Stimulated activated effector memory CD8-positive, alpha-beta T cell treated with anti-CD3 and anti-CD28 coated beads, Interleukin-12 subunit alpha, Interleukin-12 subunit beta, amount 100 ng/mL, for 72 hours (primary cell): ENCODE results near the gene MAST1.
"Not testable (repeated sequence)": the region's sequence is repeated elsewhere in the genome, so short reads cannot be mapped to it uniquely, and the experiment has no call there.

Experiments used
- ATAC-seq: fragments of 150-1000 bp; cut with Tn5 transposase; 2 replicates; pipeline ENCODE4 v1.10.0; 2021
- DNase-seq, 2 donors: peaks; one replicate each; pipeline ENCODE4 v3.0.0; 2021 to 2022; ENCODE audit warnings: low spot score in 2 of 2
- H3K27ac Mint-ChIP-seq: one replicate; pipeline ENCODE4 v1.8.0; 2022; ENCODE audit warnings: mild to moderate bottlenecking, mixed read lengths
- H3K36me3 Mint-ChIP-seq: one replicate; pipeline ENCODE4 v1.8.0; 2022; ENCODE audit warnings: mild to moderate bottlenecking, mixed read lengths
- H3K4me1 Mint-ChIP-seq: one replicate; pipeline ENCODE4 v1.8.0; 2022; ENCODE audit warnings: mixed read lengths
- H3K4me3 Mint-ChIP-seq: one replicate; pipeline ENCODE4 v1.8.0; 2022; ENCODE audit warnings: mild to moderate bottlenecking, mixed read lengths
- H3K9me3 Mint-ChIP-seq: one replicate; pipeline ENCODE4 v1.8.0; 2022; ENCODE audit warnings: mixed read lengths

Gene MAST1

DNA sequence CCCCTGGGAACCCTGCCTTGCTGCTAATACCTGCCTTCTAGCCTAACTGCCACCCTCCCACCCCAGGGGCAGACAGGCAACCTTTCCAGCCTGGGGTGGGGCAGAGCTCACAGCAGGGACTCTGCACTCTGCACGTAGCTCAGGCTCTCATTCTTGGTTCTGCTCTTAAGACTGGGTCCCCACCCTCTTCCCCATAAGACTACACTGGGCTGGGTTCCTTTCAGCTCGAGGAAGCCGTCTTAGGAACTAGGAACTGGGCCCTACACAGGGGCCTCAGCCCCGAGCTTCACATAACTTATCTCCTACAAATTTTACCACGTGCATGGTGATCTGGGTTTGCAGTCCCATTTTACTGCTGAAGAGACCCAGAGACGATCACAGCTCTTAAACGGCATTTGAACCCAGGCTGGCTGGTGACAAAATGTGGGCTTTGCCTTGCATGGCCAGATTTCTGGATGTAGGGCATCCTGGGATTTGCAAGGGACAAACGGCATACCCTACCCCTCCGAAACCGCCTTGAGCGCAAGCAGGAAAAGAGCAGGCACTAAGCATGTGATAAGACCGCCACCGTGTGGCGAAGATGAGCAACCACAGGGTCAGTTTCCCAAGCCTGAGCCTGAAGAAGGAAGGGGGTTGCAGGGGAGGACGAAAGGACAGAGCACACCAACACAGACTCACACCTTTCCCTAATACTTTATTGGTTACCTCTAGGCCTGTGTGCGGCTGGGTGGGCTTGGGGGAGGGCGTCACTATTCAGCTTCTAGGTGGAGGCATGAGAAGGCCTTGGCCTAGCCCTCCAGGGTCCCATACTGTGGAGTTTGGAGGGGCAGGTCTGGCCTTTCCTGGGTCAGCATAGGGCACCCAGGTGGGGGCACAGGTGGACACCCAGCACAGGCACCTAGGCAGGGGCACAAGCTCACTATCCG, 41.9 kb upstream of the MAST1 start:
- ATAC-seq: no peak
- Mint-ChIP-seq H3K27ac (peak overlapping the region; percentile 83), H3K9me3 (no peaks in the 10 kb centered on the region), H3K4me1 (peaks cover 30% of the 10 kb centered on the region), H3K36me3 (peaks cover 85% of the 10 kb centered on the region), H3K4me3 (peak overlapping the region; percentile 98)
- DNase-seq: peak; percentile 67 to 89

DNA sequence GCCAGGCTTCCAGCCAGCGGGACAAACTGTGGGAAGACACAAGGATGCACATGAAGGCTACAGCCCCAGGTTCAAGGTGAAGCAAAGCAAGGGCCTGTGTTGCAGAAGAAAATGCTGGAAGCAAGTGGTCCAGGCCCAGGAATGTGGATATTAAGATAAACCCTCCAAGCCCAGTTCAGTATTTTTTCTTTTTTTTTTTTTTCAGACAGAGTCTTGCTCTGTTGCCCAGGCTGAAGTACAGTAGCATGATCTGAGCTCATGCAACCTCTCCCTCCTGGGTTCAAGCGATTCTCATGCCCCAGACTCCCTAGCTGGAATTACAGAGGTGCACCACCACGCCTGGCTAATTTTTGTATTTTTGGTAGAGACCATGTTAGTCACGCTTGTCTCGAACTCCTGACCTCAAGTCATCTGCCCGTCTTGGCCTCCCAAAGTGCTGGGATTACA, 41.2 kb upstream of the MAST1 start:
- Mint-ChIP-seq H3K4me3 (no peak overlapping the region), H3K27ac (no peak overlapping the region), H3K9me3 (no peaks in the 10 kb centered on the region), H3K4me1 (peaks cover 33% of the 10 kb centered on the region), H3K36me3 (peaks cover 80% of the 10 kb centered on the region)
- ATAC-seq (no peak), DNase-seq (no peak)

DNA sequence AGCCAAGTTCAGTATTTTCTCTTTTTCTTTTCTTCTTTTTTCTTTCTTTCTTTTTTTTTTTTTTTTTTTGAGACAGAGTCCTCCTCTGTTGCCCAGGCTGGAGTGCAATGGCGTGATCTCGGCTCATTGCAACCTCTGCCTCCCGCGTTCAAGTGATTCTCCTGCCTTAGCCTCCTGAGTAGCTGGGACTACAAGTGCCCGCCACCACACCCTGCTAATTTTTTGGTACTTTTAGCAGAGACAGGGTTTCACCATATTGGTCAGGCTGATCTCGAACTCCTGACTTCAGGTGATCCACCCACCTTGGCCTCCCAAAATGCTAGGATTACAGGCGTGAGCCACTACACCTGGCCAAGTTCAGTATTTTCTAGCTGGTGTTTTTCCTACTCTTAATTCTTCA, 40.7 kb upstream of the MAST1 start:
- not testable (repeated sequence) for H3K27ac Mint-ChIP-seq, DNase-seq, ATAC-seq, H3K9me3 Mint-ChIP-seq, H3K4me3 Mint-ChIP-seq
- H3K4me1 Mint-ChIP-seq: peaks cover 38% of the 10 kb centered on the region
- H3K36me3 Mint-ChIP-seq: peaks cover 76% of the 10 kb centered on the region

DNA sequence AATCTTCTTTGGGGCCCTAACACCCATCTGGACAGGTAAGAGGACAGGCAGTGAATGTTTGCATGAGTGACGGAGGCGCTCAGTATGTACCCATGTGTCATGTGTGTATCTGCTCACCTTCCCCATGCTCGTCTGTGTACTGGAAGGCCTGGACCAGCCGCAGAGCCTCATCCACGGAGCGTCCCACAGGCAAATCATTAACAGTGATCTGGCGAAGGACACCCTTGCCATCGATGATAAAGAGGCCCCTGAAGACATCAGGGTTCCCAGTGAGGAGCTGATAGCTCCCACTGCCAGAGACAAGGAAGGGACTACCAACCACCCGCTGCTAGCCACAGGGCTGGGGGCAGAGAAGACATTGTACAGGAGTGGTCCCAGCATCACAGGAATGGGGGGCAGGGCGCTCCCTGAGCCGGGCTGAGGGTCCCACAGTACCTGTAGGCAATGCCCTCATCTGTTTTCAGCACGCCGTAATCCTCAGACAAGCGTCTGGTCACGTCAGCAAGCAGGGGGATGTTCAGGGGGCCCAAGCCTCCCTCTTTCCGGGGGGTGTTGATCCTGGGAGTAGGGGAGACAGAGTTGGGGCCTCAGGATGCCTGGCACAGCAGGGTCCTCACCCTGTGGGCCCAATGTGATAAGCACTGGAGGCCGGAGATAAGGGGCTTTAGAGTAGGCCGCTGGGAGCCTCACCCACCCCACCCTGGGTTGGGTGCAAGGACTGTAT, 38.4 kb upstream of the MAST1 start:
- Mint-ChIP-seq H3K9me3 (no peaks in the 10 kb centered on the region), H3K27ac (no peak overlapping the region), H3K4me1 (peaks cover 29% of the 10 kb centered on the region), H3K4me3 (peak overlapping the region; percentile 86), H3K36me3 (peaks cover 59% of the 10 kb centered on the region)
- DNase-seq (no peak), ATAC-seq (no peak)

DNA sequence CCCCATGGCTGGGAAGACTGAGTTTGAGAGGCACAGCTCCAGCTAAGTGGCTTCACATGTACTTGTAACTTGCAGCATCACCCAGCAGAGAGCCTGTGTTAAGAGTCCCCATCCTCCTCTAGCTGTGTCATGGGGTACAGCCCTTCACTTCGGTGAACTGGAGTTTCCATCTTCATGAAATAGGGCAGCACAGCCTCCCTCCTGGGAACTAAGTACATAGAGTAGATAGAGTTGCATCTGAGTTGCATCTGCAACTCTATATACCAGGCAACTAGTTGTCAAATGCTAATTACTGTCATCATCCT, 37.9 kb upstream of the MAST1 start:
- peak overlapping the region; percentile 88 for H3K27ac Mint-ChIP-seq
- peaks cover 55% of the 10 kb centered on the region for H3K36me3 Mint-ChIP-seq
- no peaks in the 10 kb centered on the region for H3K9me3 Mint-ChIP-seq
- DNase-seq (no peak), ATAC-seq (no peak)
- H3K4me3 Mint-ChIP-seq: peak overlapping the region; percentile 86
- H3K4me1 Mint-ChIP-seq: peaks cover 29% of the 10 kb centered on the region

DNA sequence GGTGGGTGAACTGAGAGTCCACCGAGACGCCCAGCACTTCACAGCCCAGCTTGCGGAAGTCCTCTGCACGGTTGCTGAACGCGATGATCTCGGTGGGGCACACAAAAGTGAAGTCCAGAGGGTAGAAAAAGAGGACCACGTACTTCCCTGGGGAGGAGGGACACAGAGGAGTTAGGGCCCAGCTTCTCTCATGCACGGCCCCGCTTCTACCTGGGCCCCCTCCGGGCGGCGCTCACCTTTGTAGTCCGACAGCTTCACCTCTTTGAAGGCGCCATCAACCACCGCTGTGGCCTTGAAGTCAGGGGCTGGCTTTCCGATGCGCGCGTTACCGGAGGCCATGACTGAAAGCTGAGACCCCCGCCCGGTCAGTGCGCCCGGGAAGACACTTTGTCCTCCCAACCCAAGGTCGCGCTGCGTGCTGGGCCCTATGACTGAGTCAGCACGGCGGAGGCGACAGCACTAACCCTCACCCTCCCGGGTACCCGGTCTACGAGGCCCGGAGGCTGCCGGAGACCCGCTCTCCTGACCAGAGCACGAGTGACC, 37.3 kb upstream of the MAST1 start:
- peaks cover 52% of the 10 kb centered on the region for H3K36me3 Mint-ChIP-seq
- ATAC-seq: peak; percentile 57
- H3K4me3 Mint-ChIP-seq: peak overlapping the region; percentile 86

DNA sequence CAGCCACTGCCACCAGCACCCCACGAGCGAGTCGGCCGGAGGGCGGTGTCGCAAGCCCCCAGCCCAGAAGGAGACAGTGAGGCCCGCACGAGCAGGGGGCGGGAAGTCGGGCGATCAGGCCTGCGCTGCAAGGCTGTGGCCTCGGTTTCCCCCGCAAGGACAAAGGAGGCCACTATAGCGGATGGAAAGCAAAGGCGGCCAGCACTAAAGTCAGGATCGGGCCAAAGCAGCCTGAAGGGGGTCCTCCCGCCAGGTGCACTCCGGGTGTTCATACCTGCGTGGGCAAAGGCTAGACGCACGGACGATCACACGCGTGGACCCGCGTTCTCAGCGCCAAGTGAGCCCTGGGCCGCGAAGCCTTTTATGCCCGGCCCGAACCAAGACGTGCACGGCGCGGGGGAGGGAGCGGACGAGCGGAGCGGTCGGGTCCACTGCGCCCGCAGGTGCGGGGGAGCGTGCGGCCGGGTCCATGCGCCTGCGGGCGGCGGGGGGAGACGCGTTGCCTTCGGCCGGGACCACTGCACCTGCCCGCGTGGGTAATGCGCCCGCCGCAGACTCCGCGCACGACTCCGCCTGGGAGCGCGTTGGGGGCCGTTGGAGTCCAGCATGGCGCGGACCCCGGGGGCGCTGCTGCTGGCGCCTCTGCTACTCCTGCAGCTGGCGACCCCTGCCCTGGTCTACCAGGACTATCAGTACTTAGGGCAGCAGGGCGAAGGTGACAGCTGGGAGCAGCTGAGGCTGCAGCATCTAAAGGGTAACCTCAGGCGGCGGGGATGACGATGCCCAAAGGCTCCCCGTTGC, 36.6 kb upstream of the MAST1 start, which contains the start of the genes PRDX2 and THSD8:
Gene PRDX2, minus strand, starts transcription at position 335 of the 801 bp plus-strand sequence. CDS start 539 bp downstream, outside the sequence.
Gene THSD8, plus strand, starts transcription at position 604 of the 801 bp plus-strand sequence. Its CDS starts 3 bp downstream, at position 607.
- Mint-ChIP-seq H3K36me3 (peaks cover 49% of the 10 kb centered on the region), H3K27ac (peak within 1 kb of the TSS; percentile 88), H3K9me3 (no peaks in the 10 kb centered on the region), H3K4me3 (peak within 1 kb of the TSS; percentile 86), H3K4me1 (peaks cover 25% of the 10 kb centered on the region)
- DNase-seq: peak; percentile 68 to 88
- peak; percentile 78 for ATAC-seq

More for the DNA sequence above, 37.3 kb upstream of the MAST1 start:
- Mint-ChIP-seq H3K4me1 (peaks cover 25% of the 10 kb centered on the region), H3K9me3 (no peaks in the 10 kb centered on the region), H3K27ac (peak overlapping the region; percentile 88)
- DNase-seq: no peak

DNA sequence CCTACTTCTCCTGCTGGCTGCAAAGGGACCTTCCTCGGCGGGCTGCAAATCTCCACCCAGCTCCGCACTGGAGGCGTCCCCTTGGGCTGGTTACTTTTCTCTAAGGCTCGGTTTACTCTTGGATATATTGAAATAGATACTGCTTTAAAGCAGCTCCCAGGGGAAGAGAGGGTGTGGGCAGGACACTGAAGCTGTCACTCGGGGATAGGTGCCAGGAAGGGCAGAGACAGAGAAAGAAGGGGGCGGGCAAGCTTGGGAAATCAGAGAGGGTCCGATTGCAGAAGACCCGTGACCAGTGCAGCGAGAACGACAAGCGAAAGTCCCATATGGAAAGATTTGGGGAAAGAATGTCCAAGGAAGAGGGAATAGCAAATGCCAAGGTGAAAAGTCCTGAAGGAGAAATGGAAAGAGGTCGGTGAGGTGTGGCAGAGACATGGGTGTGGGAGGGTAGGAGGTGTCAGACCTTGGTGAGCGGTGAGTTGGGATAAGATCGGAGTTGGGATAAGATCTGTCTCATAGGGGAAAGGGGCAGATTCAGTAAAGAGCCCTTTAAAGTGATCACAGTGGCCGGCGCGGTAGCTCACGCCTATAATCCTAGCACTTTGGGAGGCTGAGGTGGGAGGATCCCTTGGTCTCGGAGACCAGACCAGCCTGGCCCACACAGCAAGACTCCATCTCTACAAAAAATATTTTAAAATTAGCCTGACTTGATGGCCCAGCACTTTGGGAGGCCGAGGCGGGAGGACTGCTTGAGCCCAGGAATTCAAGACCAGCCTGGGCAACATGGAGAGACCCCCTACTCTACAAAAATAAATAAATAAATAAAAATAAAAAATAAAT, 35.8 kb upstream of the MAST1 start:
- H3K4me1 Mint-ChIP-seq: peaks cover 30% of the 10 kb centered on the region
- H3K27ac Mint-ChIP-seq: no peak overlapping the region
- peak overlapping the region; percentile 86 for H3K4me3 Mint-ChIP-seq
- DNase-seq (no peak), ATAC-seq (no peak)
- H3K36me3 Mint-ChIP-seq: peaks cover 52% of the 10 kb centered on the region
- no peaks in the 10 kb centered on the region for H3K9me3 Mint-ChIP-seq

DNA sequence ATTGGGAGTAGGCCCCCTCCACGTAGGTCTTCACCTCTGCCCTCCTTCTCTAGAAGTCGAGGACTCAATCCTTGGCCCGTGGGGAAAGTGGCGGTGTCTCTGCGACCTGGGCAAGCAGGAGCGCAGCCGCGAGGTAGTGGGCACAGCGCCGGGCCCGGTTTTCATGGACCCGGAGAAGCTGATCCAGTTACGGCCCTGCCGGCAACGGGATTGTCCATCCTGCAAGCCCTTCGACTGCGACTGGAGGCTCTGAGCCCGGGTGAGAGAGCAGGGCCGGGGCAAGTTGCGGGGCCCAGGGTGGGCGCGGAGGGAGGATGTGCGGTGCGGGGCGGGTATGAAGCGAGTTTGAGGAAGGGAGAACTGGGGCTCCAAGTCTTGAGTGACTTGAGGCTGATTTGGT, 34.3 kb upstream of the MAST1 start:
- Mint-ChIP-seq H3K36me3 (peaks cover 52% of the 10 kb centered on the region), H3K4me3 (no peak overlapping the region), H3K9me3 (no peaks in the 10 kb centered on the region), H3K4me1 (peaks cover 35% of the 10 kb centered on the region), H3K27ac (no peak overlapping the region)
- no peak for ATAC-seq
- DNase-seq: no peak

DNA sequence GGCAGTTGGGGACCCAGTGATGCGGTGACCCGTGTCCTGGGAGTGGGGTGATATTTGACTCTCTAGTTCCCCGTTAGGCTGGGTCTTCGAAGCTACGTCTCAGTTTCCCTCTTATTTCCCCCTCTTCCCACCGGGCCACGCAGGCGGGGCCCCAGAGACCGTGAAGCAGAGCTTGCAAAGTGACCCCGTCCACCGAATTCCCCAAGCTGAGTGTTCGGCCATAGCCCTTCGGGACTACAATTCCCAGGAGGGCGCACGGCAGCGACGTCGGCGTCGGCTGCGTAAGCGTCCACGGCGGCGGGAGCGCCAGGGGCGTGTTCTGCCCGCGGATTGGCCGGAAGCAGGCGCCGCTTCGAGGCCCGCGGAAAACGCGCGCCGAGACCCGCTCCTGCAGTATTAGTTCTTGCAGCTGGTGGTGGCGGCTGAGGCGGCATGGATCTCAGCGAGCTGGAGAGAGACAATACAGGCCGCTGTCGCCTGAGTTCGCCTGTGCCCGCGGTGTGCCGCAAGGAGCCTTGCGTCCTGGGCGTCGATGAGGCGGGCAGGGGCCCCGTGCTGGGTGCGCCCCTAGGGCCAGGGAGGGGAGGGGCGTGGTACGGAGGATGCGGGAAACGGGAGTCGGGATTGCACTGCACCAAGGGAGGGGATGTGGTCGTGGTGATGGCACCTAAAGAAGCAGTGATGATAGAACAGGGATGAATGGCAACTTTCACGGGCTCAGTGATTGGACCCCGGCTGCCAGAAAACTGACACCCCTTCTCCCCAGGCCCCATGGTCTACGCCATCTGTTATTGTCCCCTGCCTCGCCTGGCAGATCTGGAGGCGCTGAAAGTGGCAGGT, 31.9 kb upstream of the MAST1 start, which contains the start of gene RNASEH2A:
Gene RNASEH2A, plus strand, starts transcription at position 343 of the 840 bp plus-strand sequence. Its CDS starts 90 bp downstream, at position 433.
- ATAC-seq (peak; percentile 93), DNase-seq (peak; percentile 79 to 91)
- H3K27ac Mint-ChIP-seq: peak within 1 kb of the TSS; percentile 96
- H3K4me1 Mint-ChIP-seq: peaks cover 27% of the 10 kb centered on the region
- peak within 1 kb of the TSS; percentile 97 for H3K4me3 Mint-ChIP-seq
- H3K9me3 Mint-ChIP-seq: no peaks in the 10 kb centered on the region
- H3K36me3 Mint-ChIP-seq: peaks cover 60% of the 10 kb centered on the region

DNA sequence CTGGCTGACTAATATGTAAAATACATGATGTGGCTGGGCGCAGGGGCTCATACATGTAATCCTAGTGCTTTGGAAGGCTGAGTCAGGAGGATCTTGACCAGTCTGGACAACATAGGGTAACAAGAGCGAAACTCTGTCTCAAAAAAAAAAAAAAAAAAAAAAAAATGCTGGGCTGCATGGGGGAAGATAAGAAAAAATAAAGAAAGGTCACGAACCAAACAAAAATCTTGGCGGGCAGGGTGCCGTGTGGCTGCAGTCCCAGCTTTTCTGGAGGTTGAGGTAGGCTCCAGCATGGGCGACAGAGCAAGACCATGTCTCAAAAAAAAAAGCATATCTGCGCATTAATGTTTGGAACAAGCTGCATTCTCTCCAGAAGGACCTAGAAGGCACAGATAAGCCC, 23.2 kb upstream of the MAST1 start:
- no peak for DNase-seq
- no peak overlapping the region for H3K27ac Mint-ChIP-seq
- H3K4me1 Mint-ChIP-seq: no peaks in the 10 kb centered on the region
- peaks cover 51% of the 10 kb centered on the region for H3K36me3 Mint-ChIP-seq
- ATAC-seq: no peak
- no peaks in the 10 kb centered on the region for H3K9me3 Mint-ChIP-seq
- no peak overlapping the region for H3K4me3 Mint-ChIP-seq

DNA sequence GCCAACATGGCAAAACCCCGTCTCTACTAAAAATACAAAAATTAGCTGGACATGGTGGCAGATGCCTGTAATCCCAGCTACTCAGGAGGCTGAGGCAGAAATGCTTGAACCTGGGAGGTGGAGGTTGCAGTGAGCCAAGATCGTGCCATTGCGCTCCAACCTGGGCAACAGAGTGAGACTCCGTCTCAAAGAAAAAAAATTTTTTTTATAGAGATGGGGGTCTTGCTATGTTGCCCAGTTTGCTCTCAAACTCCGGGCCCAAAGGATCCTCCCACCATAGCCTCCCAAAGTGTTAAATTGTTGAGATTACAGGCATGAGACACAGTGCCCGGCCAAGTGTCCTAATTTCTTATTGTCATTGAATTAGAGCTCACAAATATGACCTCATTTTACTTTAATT, 21.1 kb upstream of the MAST1 start:
- ATAC-seq, H3K9me3 Mint-ChIP-seq, H3K4me3 Mint-ChIP-seq, H3K4me1 Mint-ChIP-seq, DNase-seq, H3K27ac Mint-ChIP-seq: not testable (repeated sequence)
- H3K36me3 Mint-ChIP-seq: peaks cover 34% of the 10 kb centered on the region

DNA sequence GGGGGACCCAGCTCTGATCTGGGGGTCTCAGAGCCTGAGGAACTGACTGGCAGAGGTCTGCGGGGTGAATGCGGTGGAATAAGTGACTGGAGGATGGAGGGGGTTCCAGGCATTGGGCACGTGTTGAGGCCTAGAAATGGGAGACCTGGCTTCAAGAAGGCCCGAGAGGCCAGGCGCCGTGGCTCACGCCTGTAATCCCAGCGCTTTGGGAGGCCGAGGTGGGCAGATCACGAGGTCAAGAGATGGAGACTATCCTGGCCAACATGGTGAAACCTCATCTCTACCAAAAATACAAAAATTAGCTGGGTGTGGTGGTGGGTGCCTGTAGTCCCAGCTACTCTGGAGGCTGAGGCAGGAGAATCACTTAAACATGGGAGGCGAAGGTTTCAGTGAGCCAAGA, 20.5 kb upstream of the MAST1 start:
- H3K36me3 Mint-ChIP-seq: peaks cover 28% of the 10 kb centered on the region
- not testable (repeated sequence) for H3K4me1 Mint-ChIP-seq, H3K27ac Mint-ChIP-seq, H3K9me3 Mint-ChIP-seq, H3K4me3 Mint-ChIP-seq, ATAC-seq, DNase-seq
